GM12865 (cell line): ENCODE results near the gene MAP2K6.

Source experiments
- DNase-seq: peaks from one replicate; pipeline ENCODE4 v3.0.0; 2010; ENCODE audit warnings: low read depth
- H3K4me3 ChIP-seq: 2 replicates; pipeline ENCODE4 v1.5.1; 2011; ENCODE audit warnings: mild to moderate bottlenecking, low read depth, low read length, control low read depth
- TF ChIP-seq, protein P1 (sequence below): IDR thresholded peaks from 2 replicates; pipeline ENCODE4 v1.5.1; 2011; ENCODE audit warnings: low read length, control low read depth, low read depth, inconsistent platforms; ENCODE audit not compliant: insufficient read depth; ENCODE audit errors: missing control alignments

The MAP2K6 gene

DNA sequence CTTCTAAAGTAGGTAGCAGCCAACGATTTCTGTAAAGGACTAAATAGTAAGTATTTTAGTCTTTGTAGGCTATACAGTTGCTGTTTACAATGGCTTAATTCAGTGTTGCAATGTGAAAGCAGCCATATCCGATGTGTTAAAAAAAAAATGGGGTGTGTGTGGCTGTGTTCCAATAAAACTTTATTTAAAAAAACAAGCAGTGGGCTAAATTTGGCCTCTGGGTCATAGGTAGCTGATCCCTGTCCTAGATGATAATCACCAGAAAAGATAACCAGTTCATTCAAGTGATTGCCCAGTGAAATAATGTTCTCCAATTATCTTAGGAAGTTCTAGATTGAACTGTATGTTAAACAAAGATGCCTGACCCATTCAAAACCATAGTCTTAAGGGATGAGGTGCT is 124.3 kb downstream of the MAP2K6 start:
- no peak overlapping the region for H3K4me3 ChIP-seq
- TF ChIP-seq, protein P1, sequence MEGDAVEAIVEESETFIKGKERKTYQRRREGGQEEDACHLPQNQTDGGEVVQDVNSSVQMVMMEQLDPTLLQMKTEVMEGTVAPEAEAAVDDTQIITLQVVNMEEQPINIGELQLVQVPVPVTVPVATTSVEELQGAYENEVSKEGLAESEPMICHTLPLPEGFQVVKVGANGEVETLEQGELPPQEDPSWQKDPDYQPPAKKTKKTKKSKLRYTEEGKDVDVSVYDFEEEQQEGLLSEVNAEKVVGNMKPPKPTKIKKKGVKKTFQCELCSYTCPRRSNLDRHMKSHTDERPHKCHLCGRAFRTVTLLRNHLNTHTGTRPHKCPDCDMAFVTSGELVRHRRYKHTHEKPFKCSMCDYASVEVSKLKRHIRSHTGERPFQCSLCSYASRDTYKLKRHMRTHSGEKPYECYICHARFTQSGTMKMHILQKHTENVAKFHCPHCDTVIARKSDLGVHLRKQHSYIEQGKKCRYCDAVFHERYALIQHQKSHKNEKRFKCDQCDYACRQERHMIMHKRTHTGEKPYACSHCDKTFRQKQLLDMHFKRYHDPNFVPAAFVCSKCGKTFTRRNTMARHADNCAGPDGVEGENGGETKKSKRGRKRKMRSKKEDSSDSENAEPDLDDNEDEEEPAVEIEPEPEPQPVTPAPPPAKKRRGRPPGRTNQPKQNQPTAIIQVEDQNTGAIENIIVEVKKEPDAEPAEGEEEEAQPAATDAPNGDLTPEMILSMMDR, result no peak
- no peak for DNase-seq

DNA sequence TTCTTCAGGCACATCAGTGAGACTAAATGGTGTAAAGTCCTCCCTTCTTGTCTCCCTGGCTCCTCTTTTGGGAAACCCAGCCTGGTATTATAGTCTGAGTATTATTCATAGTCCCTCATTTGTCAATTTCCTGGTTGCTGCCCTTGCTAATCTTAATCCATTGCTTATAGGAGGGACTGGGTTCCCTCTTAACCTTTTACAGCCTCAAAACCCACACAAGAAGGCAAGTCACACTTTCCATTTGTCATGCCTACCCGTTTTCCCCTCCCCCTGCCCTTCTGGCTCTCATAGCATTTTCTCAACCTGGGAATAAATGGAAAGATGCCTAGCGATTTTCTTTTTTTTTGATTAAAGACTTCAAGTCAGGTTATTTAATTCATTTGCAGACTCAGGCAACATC is 124.8 kb downstream of the MAP2K6 start:
- TF ChIP-seq, protein P1, result no peak
- H3K4me3 ChIP-seq, result no peak overlapping the region
- no peak for DNase-seq

DNA sequence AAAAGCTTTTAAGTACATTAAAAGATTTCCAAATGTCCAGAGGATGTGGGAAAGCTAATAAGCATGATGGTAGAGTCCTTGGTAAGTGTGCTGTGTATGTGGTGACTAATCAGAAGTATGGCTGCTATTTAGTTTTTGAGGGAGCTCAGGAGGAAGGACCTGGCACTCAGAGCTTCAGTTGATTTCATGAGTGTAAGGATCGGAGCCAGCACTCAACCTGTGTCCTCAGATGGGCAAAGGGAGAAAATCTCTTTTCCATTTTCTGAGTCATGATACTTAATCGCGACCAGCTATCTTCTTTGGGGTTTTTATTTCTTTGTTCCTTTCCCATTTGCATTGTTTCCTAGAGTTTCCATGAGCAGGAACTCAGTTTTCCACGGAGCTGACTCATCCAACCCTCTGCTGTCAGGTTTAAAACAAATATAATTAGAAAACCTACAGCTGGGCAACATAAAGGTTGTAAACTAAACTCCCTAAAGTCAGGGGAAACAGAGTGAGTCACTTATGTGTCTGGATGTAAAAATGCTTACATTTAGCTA is 125.4 kb downstream of the MAP2K6 start:
- TF ChIP-seq, protein P1, result no peak
- no peak overlapping the region for H3K4me3 ChIP-seq
- DNase-seq, result no peak

DNA sequence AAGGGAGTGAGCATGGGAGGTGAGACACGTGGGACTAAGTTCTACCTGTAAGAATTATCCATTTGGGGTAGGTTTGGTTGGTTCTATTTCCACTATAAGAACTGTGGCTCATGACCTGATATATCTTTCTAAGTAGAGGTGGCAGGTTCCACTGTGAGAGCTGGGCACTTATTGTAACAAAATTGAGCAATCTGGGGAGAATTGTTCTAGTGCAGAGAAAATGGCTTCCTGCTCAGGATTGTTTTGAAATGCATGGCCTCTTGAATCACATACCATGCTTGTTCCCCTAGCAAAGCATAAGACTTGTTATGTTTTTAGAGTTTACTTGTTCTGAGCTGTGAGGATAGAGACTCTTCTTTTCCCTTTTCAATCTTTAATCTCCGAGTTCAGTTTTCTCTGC is 125.9 kb downstream of the MAP2K6 start:
- DNase-seq, result no peak
- TF ChIP-seq, protein P1, result no peak
- H3K4me3 ChIP-seq, result no peak overlapping the region

DNA sequence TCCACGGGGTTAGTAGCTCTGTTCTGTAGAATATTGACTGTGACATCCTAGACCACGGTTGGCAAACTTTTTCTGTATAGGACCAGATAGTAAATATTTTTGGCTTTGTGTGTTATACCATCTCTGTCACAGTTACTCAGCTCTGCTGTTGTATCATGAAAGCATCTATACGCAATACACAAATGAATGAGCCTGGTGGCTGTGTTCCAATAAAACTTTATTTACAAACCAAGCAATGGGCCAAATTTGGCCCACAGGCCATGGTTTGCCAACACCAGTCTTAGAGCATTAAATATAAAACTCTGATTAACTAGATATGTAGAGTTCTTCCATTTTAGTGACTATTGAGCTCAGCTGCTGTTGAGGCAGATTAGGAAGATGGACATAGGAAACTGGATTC is 132.7 kb downstream of the MAP2K6 start:
- DNase-seq, result no peak
- TF ChIP-seq, protein P1, result no peak
- H3K4me3 ChIP-seq, result no peak overlapping the region

DNA sequence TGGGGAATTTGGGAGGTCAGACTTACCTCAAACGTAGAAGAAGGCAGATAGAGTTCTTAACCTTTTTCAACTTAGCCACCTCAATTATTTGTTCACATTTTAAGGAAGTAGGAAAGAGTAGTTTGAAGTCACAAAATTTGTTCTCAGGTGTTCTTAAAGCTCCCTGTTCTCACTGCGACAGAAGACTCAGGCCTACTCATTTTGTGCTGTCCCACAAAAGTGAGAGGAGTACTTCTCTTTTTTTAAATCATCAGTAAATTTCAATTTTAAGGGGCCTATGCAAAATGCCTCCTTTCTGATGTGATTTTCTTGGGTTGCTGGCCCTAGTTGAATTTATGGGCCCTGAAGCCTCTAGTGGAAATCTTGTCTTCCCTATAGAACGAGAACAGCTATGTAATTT is 133.4 kb downstream of the MAP2K6 start:
- H3K4me3 ChIP-seq, result no peak overlapping the region
- TF ChIP-seq, protein P1, result no peak
- peak; percentile 48 for DNase-seq

DNA sequence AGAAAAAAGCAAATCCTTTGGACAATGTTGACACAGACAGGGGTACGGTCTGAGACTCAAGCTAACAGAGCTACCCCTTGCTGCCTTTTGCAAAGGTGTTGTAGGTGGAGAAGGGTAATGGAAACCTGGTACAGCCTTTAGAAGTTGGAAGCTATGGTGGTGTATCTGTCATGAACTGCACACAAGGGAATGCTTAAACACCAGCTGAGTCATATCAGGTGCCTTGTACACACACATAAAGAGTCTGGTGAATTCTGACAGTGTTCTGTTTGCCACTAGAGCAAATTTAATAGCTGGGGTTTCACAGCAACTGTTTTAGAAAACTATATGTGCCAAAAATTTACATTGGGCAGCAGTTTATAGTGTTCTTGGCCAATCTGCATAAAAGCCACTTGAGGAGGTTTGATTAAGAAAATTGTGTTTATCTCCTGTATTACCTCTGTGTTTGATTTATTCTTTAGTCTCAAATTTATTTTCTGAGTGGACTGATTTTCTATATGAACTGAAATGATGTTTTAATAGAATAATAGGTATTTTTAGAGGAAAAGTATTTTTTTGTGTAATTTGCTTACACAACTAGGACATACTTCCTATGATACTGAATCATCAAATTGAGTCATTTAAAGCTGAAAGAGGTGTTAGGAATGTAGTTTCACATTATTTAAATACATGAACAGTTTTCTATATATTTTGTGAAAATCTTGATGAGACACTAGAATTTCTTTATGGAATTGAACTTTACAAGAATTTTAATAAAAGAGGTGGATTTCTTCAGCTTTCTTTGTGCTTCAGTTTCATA is 136.9 kb downstream of the MAP2K6 start:
- no peak for DNase-seq
- TF ChIP-seq, protein P1, result no peak
- no peak overlapping the region for H3K4me3 ChIP-seq
